Measurements from ENCODE around the gene AP2A2. TPM values are rescaled to one million over a fixed set of nuclear protein-coding genes. Genes with fewer than 3 reads are reported as not detected.

The AP2A2 gene
- total RNA-seq, 1 donor from 2014 or later = 58.7 TPM

GRCh38 chr11:898540-899190 lies 27.0 kb upstream of the AP2A2 start:
- intact Hi-C loops (cut with DNase I) = no loop called here
- H3K4me1 ChIP-seq = no peaks in the 10 kb centered on the region
- no peaks in the 10 kb centered on the region for H3K9me3 ChIP-seq
- H3K36me3 ChIP-seq = peaks cover 3 to 50% of the 10 kb centered on the region in 2 donors
- no peaks in the 10 kb centered on the region for H3K27me3 ChIP-seq
- no peak for DNase-seq (ENCODE audit: extremely low spot score in 2 of 2)
- H3K27ac ChIP-seq = no peak overlapping the region
- TF ChIP-seq POLR2A (IDR thresholded peaks at IDR 0.05) = no peak
- no peak for TF ChIP-seq POLR2AphosphoS5 (IDR thresholded peaks at IDR 0.05; ENCODE audit: insufficient read depth in 1 of 2, low read depth in 1 of 2)
- TF ChIP-seq CTCF (IDR thresholded peaks at IDR 0.05) = no peak
- H3K4me3 ChIP-seq = no peak overlapping the region

- no peak for DNase-seq (ENCODE audit: extremely low spot score in 2 of 2)
- Histone ChIP-seq H3K9me3 (no peaks in the 10 kb centered on the region), H3K27ac (no peak overlapping the region), H3K36me3 (peaks cover 3 to 60% of the 10 kb centered on the region in 2 donors), H3K27me3 (no peaks in the 10 kb centered on the region), H3K4me1 (no peaks in the 10 kb centered on the region), H3K4me3 (no peak overlapping the region)
- intact Hi-C loops (cut with DNase I) = no loop called here
- TF ChIP-seq CTCF (IDR thresholded peaks at IDR 0.05) (no peak), POLR2A (IDR thresholded peaks at IDR 0.05) (no peak), POLR2AphosphoS5 (IDR thresholded peaks at IDR 0.05; ENCODE audit: insufficient read depth in 1 of 2, low read depth in 1 of 2) (no peak)
Measured at GRCh38 chr11:899724-900123, 25.9 kb upstream of the AP2A2 start.

GRCh38 chr11:900545-900944 lies 25.1 kb upstream of the AP2A2 start:
- Histone ChIP-seq H3K27me3 (no peaks in the 10 kb centered on the region), H3K9me3 (no peaks in the 10 kb centered on the region), H3K27ac (no peak overlapping the region), H3K4me3 (no peak overlapping the region), H3K36me3 (peaks cover 3 to 60% of the 10 kb centered on the region in 2 donors), H3K4me1 (no peaks in the 10 kb centered on the region)
- intact Hi-C loops (cut with DNase I) = no loop called here
- DNase-seq (ENCODE audit: extremely low spot score in 2 of 2) = no peak
- TF ChIP-seq CTCF (IDR thresholded peaks at IDR 0.05) (no peak), POLR2AphosphoS5 (IDR thresholded peaks at IDR 0.05; ENCODE audit: insufficient read depth in 1 of 2, low read depth in 1 of 2) (no peak), POLR2A (IDR thresholded peaks at IDR 0.05) (no peak)

- Histone ChIP-seq H3K9me3 (no peaks in the 10 kb centered on the region), H3K4me1 (no peaks in the 10 kb centered on the region), H3K27ac (no peak overlapping the region), H3K4me3 (no peak overlapping the region), H3K27me3 (no peaks in the 10 kb centered on the region), H3K36me3 (peaks cover 3 to 60% of the 10 kb centered on the region in 2 donors)
- no peak for DNase-seq (ENCODE audit: extremely low spot score in 2 of 2)
- intact Hi-C loops (cut with DNase I) = no loop called here
- TF ChIP-seq POLR2AphosphoS5 (IDR thresholded peaks at IDR 0.05; ENCODE audit: insufficient read depth in 1 of 2, low read depth in 1 of 2) (no peak), POLR2A (IDR thresholded peaks at IDR 0.05) (no peak), CTCF (IDR thresholded peaks at IDR 0.05) (no peak)
Measured at GRCh38 chr11:901452-902061, 24.1 kb upstream of the AP2A2 start.

- DNase-seq (ENCODE audit: extremely low spot score in 2 of 2) = no peak
- Histone ChIP-seq H3K9me3 (no peaks in the 10 kb centered on the region), H3K36me3 (peaks cover 3 to 51% of the 10 kb centered on the region in 2 donors), H3K27me3 (no peaks in the 10 kb centered on the region), H3K27ac (no peak overlapping the region), H3K4me1 (peaks cover 9% of the 10 kb centered on the region), H3K4me3 (no peak overlapping the region)
- TF ChIP-seq POLR2A (IDR thresholded peaks at IDR 0.05) (no peak), CTCF (IDR thresholded peaks at IDR 0.05) (no peak), POLR2AphosphoS5 (IDR thresholded peaks at IDR 0.05; ENCODE audit: insufficient read depth in 1 of 2, low read depth in 1 of 2) (no peak)
- intact Hi-C loops (cut with DNase I) = no loop called here
Measured at GRCh38 chr11:904380-904779, 21.3 kb upstream of the AP2A2 start.

Measured in vagina (tissue), 2 donors.